DMS53 treated with DMSO at 0.1 percent for 48 hours (cell line): ENCODE measurements around the gene CASP4.

Experiments
- DNase-seq: peaks from one replicate; lab custom pipeline; 2025; ENCODE audit not compliant: unreplicated experiment; lab: John Stamatoyannopoulos, UW

The CASP4 gene

GRCh38 chr11:104895634-104896033, 72.7 kb downstream of the CASP4 start:
- DNase-seq, result no peak

GRCh38 chr11:104893876-104894275, 74.5 kb downstream of the CASP4 start:
- DNase-seq, result no peak
